GM12878 (cell line): Measurements from ENCODE around the gene ATP5PO. TPM values are rescaled to one million over a fixed set of nuclear protein-coding genes. Genes with fewer than 3 reads are reported as not detected.

ENCODE experiments used
- ASH2L ChIP-seq: fragments of 300-600, 200-600 bp; sonication (generic); IDR thresholded peaks from 2 replicates; pipeline ENCODE4 v1.6.1; 2017; ENCODE audit warnings: low read depth, mild to moderate bottlenecking, borderline replicate concordance
- BACH1 ChIP-seq: fragments of 450-650 bp; IDR thresholded peaks from 2 replicates; pipeline ENCODE4 v1.6.1; 2017; ENCODE audit warnings: mild to moderate bottlenecking, borderline replicate concordance
- DPF2 ChIP-seq: fragments of 450-650 bp; IDR thresholded peaks from 2 replicates; pipeline ENCODE4 v1.6.1; 2017; ENCODE audit warnings: mild to moderate bottlenecking
- EED ChIP-seq: sonication (generic); IDR thresholded peaks from 2 replicates; pipeline ENCODE4 v1.6.1; 2016; ENCODE audit warnings: antibody characterized with exemption, low read depth
- FOXK2 ChIP-seq: fragments of 450-650 bp; IDR thresholded peaks from 2 replicates; pipeline ENCODE4 v1.6.1; 2017; ENCODE audit warnings: mild to moderate bottlenecking, moderate library complexity
- GABPA ChIP-seq: IDR thresholded peaks from 2 replicates; pipeline ENCODE4 v1.6.1; 2014; ENCODE audit warnings: antibody characterized with exemption, low read depth, mild to moderate bottlenecking, inconsistent platforms
- MTA3 ChIP-seq: IDR thresholded peaks from 2 replicates; pipeline ENCODE4 v1.6.1; 2012; ENCODE audit warnings: low read length, inconsistent platforms, borderline replicate concordance
- MXI1 ChIP-seq: fragments of 150-350 bp; IDR thresholded peaks from 2 replicates; pipeline ENCODE4 v1.6.1; 2011; ENCODE audit warnings: low read depth, mild to moderate bottlenecking, inconsistent platforms, low read length, improper control_type of control experiment
- RBBP5 ChIP-seq: fragments of 200-600 bp; sonication (generic); conservative IDR thresholded peaks from 2 replicates; pipeline ENCODE4 v1.6.1; 2016
- RFX5 ChIP-seq: IDR thresholded peaks from 2 replicates; pipeline ENCODE4 v1.6.1; 2011; ENCODE audit warnings: low read depth, low read length, improper control_type of control experiment
- SPI1 ChIP-seq: IDR thresholded peaks from 2 replicates; pipeline ENCODE4 v1.6.1; 2011; ENCODE audit warnings: low read depth, mild to moderate bottlenecking, low read length, moderate library complexity, borderline replicate concordance; ENCODE audit not compliant: insufficient read depth
- SREBF1 ChIP-seq: IDR thresholded peaks from 2 replicates; pipeline ENCODE4 v1.6.1; 2012; ENCODE audit warnings: mild to moderate bottlenecking, low read length
- SREBF2 ChIP-seq: IDR thresholded peaks from 2 replicates; pipeline ENCODE4 v1.6.1; 2012; ENCODE audit warnings: mild to moderate bottlenecking, low read length
- polyA plus RNA-seq, 11 experiments: library from polyadenylated mRNA; depleted of rRNA in 4 of 11; unstranded in 6 of 11; stranded (reverse) in 5 of 11; fragments of >200 nt; fragmentation: Nextera tagmentation in 4 of 11; fragmentation: Illumina TruSeq in 1 of 11; extraction: Ambion mirVana in 4 of 11; extraction: Trizol in 1 of 11; gene quantifications; 1 replicate in 1 of 11; 2 replicates in 10 of 11; pipeline versions ENCODE4 v1.2.1 to v1.2.3, GENCODE V29; 2011 to 2016; ENCODE audit warnings: inconsistent platforms in 2 of 11, missing spikeins in 2 of 11, low read depth in 1 of 11
- total RNA-seq, 4 experiments: library from RNA; depleted of rRNA in 3 of 4; stranded (reverse); fragments of >200 nt in 3 of 4; fragmentation: Illumina TruSeq in 1 of 4; extraction: Trizol in 1 of 4; gene quantifications; 2 replicates each; pipeline versions ENCODE4 v1.2.1 to v1.2.3, GENCODE V29; 2013 to 2021
- TF ChIP-seq, protein P1 (sequence below): fragments of 450-650 bp; IDR thresholded peaks from 2 replicates; pipeline ENCODE4 v1.6.1; 2017; ENCODE audit warnings: low read depth, mild to moderate bottlenecking, moderate library complexity
- TF ChIP-seq, protein P2 (sequence below): fragments of 450-650 bp; IDR thresholded peaks from 2 replicates; pipeline ENCODE4 v1.6.1; 2017; ENCODE audit warnings: mild to moderate bottlenecking
- TF ChIP-seq, protein P3 (sequence below): fragments of 450-650 bp; formaldehyde crosslinking; IDR thresholded peaks from 2 replicates; pipeline ENCODE4 v1.5.0; 2022; ENCODE audit warnings: mild to moderate bottlenecking, missing genetic modification characterization

ATP5PO gene
- total and polyA plus RNA-seq, 10 of the 15 experiments (the other 5 are each of a cell fraction or from before 2014, with no cell fraction given), result 251 to 1,656 (median 470) TPM

DNA sequence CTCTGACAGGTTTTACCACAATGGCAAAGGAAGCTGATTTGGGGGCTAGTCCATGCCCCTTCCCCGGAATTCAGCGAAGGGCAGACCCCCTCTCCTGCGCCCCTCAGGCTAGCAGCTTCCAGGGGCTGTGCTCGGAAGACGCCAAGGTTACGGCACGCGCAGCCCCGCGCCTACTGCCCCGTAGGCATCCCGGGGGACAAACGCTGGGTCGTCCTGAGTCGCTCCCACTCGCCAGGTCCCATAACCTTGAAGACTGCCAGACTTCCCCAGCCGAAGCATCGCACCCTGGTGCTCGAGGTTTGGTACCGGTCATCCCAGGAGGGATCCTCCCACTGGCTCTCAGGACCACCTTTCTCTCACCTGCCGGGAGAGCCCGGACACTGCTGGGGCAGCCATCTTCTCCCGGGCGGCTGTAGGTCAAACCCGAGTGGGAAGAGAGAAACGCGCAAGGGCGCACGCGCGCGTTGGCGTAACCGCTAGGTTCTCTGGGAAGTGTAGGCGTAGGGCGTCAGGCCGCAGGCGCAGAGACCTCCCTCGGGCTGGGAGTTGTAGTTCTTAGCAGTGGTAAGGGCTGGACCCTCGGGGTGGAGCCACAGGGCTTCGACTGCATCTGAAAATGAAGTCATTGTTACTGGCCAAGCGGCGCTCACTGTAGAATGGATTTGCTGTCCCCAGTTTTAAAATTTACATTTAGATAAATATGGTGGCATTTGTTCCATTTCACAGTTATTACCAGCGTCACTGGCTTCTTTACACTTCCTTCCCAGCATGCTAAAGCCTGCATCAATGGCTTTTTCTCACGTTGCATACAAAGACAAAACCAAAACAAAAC is at the start of gene ATP5PO (continued):
- TF ChIP-seq, protein P1, sequence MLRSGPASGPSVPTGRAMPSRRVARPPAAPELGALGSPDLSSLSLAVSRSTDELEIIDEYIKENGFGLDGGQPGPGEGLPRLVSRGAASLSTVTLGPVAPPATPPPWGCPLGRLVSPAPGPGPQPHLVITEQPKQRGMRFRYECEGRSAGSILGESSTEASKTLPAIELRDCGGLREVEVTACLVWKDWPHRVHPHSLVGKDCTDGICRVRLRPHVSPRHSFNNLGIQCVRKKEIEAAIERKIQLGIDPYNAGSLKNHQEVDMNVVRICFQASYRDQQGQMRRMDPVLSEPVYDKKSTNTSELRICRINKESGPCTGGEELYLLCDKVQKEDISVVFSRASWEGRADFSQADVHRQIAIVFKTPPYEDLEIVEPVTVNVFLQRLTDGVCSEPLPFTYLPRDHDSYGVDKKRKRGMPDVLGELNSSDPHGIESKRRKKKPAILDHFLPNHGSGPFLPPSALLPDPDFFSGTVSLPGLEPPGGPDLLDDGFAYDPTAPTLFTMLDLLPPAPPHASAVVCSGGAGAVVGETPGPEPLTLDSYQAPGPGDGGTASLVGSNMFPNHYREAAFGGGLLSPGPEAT, result peak; percentile 68
- TF ChIP-seq, protein P2, sequence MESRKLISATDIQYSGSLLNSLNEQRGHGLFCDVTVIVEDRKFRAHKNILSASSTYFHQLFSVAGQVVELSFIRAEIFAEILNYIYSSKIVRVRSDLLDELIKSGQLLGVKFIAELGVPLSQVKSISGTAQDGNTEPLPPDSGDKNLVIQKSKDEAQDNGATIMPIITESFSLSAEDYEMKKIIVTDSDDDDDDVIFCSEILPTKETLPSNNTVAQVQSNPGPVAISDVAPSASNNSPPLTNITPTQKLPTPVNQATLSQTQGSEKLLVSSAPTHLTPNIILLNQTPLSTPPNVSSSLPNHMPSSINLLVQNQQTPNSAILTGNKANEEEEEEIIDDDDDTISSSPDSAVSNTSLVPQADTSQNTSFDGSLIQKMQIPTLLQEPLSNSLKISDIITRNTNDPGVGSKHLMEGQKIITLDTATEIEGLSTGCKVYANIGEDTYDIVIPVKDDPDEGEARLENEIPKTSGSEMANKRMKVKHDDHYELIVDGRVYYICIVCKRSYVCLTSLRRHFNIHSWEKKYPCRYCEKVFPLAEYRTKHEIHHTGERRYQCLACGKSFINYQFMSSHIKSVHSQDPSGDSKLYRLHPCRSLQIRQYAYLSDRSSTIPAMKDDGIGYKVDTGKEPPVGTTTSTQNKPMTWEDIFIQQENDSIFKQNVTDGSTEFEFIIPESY, result no peak
- TF ChIP-seq, protein P3, sequence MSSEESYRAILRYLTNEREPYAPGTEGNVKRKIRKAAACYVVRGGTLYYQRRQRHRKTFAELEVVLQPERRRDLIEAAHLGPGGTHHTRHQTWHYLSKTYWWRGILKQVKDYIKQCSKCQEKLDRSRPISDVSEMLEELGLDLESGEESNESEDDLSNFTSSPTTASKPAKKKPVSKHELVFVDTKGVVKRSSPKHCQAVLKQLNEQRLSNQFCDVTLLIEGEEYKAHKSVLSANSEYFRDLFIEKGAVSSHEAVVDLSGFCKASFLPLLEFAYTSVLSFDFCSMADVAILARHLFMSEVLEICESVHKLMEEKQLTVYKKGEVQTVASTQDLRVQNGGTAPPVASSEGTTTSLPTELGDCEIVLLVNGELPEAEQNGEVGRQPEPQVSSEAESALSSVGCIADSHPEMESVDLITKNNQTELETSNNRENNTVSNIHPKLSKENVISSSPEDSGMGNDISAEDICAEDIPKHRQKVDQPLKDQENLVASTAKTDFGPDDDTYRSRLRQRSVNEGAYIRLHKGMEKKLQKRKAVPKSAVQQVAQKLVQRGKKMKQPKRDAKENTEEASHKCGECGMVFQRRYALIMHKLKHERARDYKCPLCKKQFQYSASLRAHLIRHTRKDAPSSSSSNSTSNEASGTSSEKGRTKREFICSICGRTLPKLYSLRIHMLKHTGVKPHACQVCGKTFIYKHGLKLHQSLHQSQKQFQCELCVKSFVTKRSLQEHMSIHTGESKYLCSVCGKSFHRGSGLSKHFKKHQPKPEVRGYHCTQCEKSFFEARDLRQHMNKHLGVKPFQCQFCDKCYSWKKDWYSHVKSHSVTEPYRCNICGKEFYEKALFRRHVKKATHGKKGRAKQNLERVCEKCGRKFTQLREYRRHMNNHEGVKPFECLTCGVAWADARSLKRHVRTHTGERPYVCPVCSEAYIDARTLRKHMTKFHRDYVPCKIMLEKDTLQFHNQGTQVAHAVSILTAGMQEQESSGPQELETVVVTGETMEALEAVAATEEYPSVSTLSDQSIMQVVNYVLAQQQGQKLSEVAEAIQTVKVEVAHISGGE, result no peak
- no peak for TF ChIP-seq SPI1
- peak; percentile 18; the same call in 1 of the 2 replicates for TF ChIP-seq RFX5
- TF ChIP-seq ASH2L, result no peak
- TF ChIP-seq EED, result peak; percentile 48; the same call in 1 of the 2 replicates
- TF ChIP-seq BACH1, result no peak
- no peak for TF ChIP-seq MTA3
- no peak for TF ChIP-seq DPF2
- no peak for TF ChIP-seq RBBP5
- TF ChIP-seq SREBF1, result peak; percentile 80
- TF ChIP-seq FOXK2, result no peak
- no peak for TF ChIP-seq SREBF2
- TF ChIP-seq GABPA, result no peak
- no peak; the same call in 1 of the 2 replicates for TF ChIP-seq MXI1
